Karpas-422 (cell line): ENCODE results near the gene STXBP2. TPM values are rescaled to one million over a fixed set of nuclear protein-coding genes. Genes with fewer than 3 reads are reported as not detected.
A peak's percentile ranks its signal among the peaks of the same experiment; 100 is the strongest.
"Not testable (repeated sequence)": the region's sequence is repeated elsewhere in the genome, so short reads cannot be mapped to it uniquely, and the experiment has no call there.

Source experiments
- DNase-seq: peaks from one replicate; pipeline ENCODE4 v3.0.0-alpha.2; 2015
- H2AFZ ChIP-seq: fragments of 200-600 bp; sonication (generic); 2 replicates; pipeline ENCODE4 v1.6.1; 2014; ENCODE audit warnings: antibody characterized with exemption, low read length, mixed read lengths
- H3K27ac ChIP-seq: fragments of 200-600 bp; sonication (generic); 2 replicates; pipeline ENCODE4 v1.5.1; 2014; ENCODE audit warnings: mild to moderate bottlenecking, low read length, moderate library complexity
- H3K27me3 ChIP-seq: fragments of 200-600 bp; sonication (generic); 2 replicates; pipeline ENCODE4 v1.6.1; 2014; ENCODE audit warnings: low read length, mixed read lengths
- H3K36me3 ChIP-seq: fragments of 200-600 bp; sonication (generic); 2 replicates; pipeline ENCODE4 v1.6.1; 2014; ENCODE audit warnings: low read length, mixed read lengths; ENCODE audit not compliant: insufficient read depth
- H3K4me1 ChIP-seq: fragments of 200-600 bp; sonication (generic); 2 replicates; pipeline ENCODE4 v1.6.1; 2014; ENCODE audit warnings: mild to moderate bottlenecking, low read length, mixed read lengths
- H3K4me2 ChIP-seq: fragments of 200-600 bp; sonication (generic); 2 replicates; pipeline ENCODE4 v1.6.1; 2014; ENCODE audit warnings: low read length, low read depth, mild to moderate bottlenecking; ENCODE audit not compliant: poor library complexity, severe bottlenecking
- H3K4me3 ChIP-seq: fragments of 200-600 bp; sonication (generic); 2 replicates; pipeline ENCODE4 v1.5.1; 2014; ENCODE audit warnings: mild to moderate bottlenecking, antibody characterized with exemption, low read length, mixed read lengths
- H3K79me2 ChIP-seq: fragments of 200-600 bp; sonication (generic); 2 replicates; pipeline ENCODE4 v1.6.1; 2014; ENCODE audit warnings: mild to moderate bottlenecking, low read length, mixed read lengths
- H3K9ac ChIP-seq: fragments of 200-600 bp; sonication (generic); 2 replicates; pipeline ENCODE4 v1.6.0; 2014; ENCODE audit warnings: low read length
- H3K9me2 ChIP-seq: fragments of 200-600 bp; sonication (generic), shearing (Covaris generic); replicated peaks from 2 replicates; pipeline ENCODE4 v1.6.0; 2014; ENCODE audit warnings: mild to moderate bottlenecking, low read length, moderate library complexity; ENCODE audit not compliant: insufficient read depth
- H3K9me3 ChIP-seq: fragments of 300-700, 200-600 bp; sonication (generic); 2 replicates; pipeline ENCODE4 v1.6.1; 2014; ENCODE audit warnings: low read length, mixed read lengths
- H4K20me1 ChIP-seq: fragments of 200-600 bp; sonication (generic); 2 replicates; pipeline ENCODE4 v1.6.1; 2014; ENCODE audit warnings: mild to moderate bottlenecking, antibody characterized with exemption, low read length, low read depth; ENCODE audit not compliant: insufficient read depth
- total RNA-seq: library from RNA; depleted of rRNA; stranded (reverse); fragments of >200 nt; shearing (Covaris generic); gene quantifications from 2 replicates; pipeline ENCODE4 v1.2.3, GENCODE V29; 2014; ENCODE audit warnings: low replicate concordance

The STXBP2 gene
- total RNA-seq, 1 experiment from 2014 or later: 36.5 TPM

DNA sequence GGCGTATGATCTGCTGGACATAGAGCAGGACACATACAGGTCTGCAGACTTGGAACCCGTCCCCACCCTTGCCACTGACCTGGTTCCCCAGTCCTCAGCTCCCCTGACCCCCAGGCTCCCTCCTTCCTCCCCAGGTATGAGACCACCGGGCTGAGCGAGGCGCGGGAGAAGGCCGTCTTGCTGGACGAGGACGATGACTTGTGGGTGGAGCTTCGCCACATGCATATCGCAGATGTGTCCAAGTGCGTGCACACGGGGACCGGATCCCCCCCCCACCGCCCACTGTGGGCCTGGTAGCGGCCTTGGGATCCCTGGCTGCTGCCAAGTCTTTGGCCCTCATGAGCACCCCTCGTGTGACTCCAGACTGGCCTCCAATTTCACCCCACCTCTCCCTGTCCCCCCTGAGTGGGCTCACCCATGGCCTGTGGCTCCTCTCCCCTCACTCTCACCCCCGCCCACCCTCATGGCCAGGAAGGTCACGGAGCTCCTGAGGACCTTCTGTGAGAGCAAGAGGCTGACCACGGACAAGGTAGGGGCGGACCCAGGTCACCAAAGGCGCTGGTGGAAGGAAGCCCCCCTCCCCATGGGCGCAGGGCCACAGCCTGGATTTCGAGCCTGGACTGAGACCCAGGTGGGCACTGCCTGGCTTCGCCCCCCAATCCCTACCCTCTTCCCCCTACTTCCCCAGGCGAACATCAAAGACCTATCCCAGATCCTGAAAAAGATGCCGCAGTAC lies 5.6 kb downstream of the STXBP2 start:
- Histone ChIP-seq H3K4me3 (no peak overlapping the region), H3K9me2 (no peaks in the 10 kb centered on the region), H4K20me1 (no peaks in the 10 kb centered on the region; the same call in 1 of the 2 replicates), H3K36me3 (no peaks in the 10 kb centered on the region; the same call in 1 of the 2 replicates), H3K9ac (no peak overlapping the region), H2AFZ (no peak overlapping the region), H3K4me1 (peaks cover 8% of the 10 kb centered on the region), H3K4me2 (no peak overlapping the region), H3K27ac (no peak overlapping the region), H3K79me2 (peaks cover 16% of the 10 kb centered on the region), H3K9me3 (no peaks in the 10 kb centered on the region), H3K27me3 (no peaks in the 10 kb centered on the region)
- no peak for DNase-seq

DNA sequence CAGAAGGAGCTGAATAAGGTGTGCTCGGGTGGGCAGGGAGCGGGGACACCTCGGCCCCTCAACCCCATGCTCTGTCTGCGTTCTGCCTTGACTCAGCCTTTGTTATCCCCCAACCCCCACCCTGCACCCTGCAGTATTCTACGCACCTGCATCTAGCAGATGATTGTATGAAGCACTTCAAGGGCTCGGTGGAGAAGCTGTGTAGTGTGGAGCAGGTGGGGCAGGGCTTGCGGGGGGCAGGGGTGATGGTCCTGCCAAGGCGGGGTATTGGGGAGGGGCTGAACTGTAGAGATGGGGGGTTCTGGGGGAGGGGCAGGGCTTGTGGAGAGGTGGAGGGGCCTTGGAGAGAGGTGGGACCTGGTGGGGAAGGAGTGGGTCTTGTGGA lies 6.1 kb downstream of the STXBP2 start:
- Histone ChIP-seq H3K27ac (no peak overlapping the region), H3K9ac (no peak overlapping the region), H3K4me3 (no peak overlapping the region), H2AFZ (no peak overlapping the region), H3K79me2 (peaks cover 10% of the 10 kb centered on the region), H3K36me3 (no peaks in the 10 kb centered on the region; the same call in 1 of the 2 replicates), H4K20me1 (no peaks in the 10 kb centered on the region; the same call in 1 of the 2 replicates), H3K9me3 (no peaks in the 10 kb centered on the region), H3K4me1 (peaks cover 2% of the 10 kb centered on the region), H3K27me3 (no peaks in the 10 kb centered on the region), H3K9me2 (no peaks in the 10 kb centered on the region), H3K4me2 (no peak overlapping the region)
- DNase-seq: no peak

DNA sequence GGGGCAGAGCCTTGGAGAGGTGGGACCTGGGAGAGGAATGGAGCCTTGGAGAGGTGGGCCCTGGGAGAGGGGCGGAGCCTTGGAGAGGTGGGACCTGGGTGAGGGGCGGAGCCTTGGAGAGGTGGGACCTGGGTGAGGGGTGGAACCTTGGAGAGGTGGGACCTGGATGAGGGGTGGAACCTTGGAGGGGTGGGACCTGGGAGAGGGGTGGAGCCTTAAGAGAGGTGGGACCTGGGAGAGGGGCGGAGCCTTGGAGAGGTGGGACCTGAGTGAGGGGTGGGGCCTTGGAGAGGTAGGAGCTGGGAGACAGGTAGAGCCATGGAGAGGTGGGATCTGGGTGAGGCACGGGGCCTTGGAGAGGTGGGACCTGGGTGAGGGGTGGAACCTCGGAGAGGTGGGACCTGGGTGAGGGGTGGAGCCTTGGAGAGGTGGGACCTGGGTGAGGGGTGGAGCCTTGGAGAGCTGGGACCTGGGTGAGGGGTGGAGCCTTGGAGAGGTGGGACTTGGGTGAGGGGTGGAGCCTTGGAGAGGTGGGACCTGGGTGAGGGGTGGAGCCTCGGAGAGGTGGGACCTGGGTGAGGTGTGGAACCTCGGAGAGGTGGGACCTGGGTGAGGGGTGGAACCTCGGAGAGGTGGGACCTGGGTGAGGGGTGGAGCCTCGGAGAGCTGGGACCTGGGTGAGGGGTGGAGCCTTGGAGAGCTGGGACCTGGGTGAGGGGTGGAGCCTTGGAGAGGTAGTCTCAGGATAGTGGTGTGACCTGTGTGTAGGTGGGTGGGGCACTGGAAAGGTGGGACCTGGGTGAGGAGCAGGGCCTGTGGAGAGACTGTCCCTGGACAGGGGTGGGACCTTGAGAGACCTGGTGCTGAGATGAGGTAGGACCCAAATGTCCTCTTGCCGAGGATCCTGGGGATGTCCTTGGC lies 7.0 kb downstream of the STXBP2 start:
- H3K27me3 ChIP-seq, H4K20me1 ChIP-seq, H3K9me2 ChIP-seq, H3K36me3 ChIP-seq, H3K4me1 ChIP-seq, H3K4me3 ChIP-seq, H3K79me2 ChIP-seq, H3K9me3 ChIP-seq, H2AFZ ChIP-seq, H3K27ac ChIP-seq, H3K9ac ChIP-seq, H3K4me2 ChIP-seq: not testable (repeated sequence)
- DNase-seq: peak; percentile 90

DNA sequence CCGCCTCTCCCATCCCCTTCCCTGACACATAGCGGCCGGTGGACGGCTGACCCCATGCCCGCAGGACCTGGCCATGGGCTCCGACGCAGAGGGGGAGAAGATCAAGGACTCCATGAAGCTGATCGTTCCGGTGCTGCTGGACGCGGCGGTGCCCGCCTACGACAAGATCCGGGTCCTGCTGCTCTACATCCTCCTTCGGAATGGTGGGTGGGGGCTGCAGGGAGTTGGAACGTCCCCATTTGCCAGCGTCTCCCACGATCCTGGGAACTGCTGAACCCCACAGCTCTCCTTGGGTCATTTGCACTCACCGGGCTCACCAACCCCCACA lies 7.6 kb downstream of the STXBP2 start:
- DNase-seq: no peak
- no peaks in the 10 kb centered on the region for H3K9me2 ChIP-seq

DNA sequence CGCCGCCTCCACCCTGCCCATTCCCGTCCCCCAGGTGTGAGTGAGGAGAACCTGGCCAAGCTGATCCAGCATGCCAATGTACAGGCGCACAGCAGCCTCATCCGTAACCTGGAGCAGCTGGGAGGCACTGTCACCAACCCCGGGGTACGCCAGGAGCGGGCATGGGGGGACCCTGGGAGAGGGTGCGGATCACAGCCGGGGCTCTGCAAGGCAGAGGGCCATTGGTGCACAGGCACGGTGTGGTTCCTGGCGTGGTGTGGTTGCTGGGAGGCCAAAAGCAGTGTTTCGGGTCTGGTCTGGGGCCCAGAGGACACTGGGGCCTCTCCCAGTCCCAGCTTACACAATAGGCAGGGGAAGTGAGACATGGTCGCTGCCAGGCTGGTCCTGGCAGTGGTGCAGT lies 8.3 kb downstream of the STXBP2 start:
- no peak overlapping the region for H3K9ac ChIP-seq
- no peak overlapping the region for H3K27ac ChIP-seq
- H3K4me3 ChIP-seq: no peak overlapping the region
- H2AFZ ChIP-seq: no peak overlapping the region
- no peaks in the 10 kb centered on the region for H3K4me1 ChIP-seq
- H3K4me2 ChIP-seq: no peak overlapping the region
- H3K79me2 ChIP-seq: no peaks in the 10 kb centered on the region
- no peaks in the 10 kb centered on the region; the same call in 1 of the 2 replicates for H4K20me1 ChIP-seq
- no peak for DNase-seq
- no peaks in the 10 kb centered on the region for H3K9me2 ChIP-seq
- no peaks in the 10 kb centered on the region for H3K27me3 ChIP-seq
- no peaks in the 10 kb centered on the region; the same call in 1 of the 2 replicates for H3K36me3 ChIP-seq
- no peaks in the 10 kb centered on the region for H3K9me3 ChIP-seq

More for the DNA sequence above, 7.6 kb downstream of the STXBP2 start:
- Histone ChIP-seq H3K79me2 (no peaks in the 10 kb centered on the region), H2AFZ (no peak overlapping the region), H3K27ac (no peak overlapping the region), H3K4me3 (no peak overlapping the region), H3K4me2 (no peak overlapping the region), H3K9me3 (no peaks in the 10 kb centered on the region), H4K20me1 (no peaks in the 10 kb centered on the region; the same call in 1 of the 2 replicates), H3K9ac (no peak overlapping the region), H3K4me1 (no peaks in the 10 kb centered on the region), H3K36me3 (no peaks in the 10 kb centered on the region; the same call in 1 of the 2 replicates), H3K27me3 (no peaks in the 10 kb centered on the region)

DNA sequence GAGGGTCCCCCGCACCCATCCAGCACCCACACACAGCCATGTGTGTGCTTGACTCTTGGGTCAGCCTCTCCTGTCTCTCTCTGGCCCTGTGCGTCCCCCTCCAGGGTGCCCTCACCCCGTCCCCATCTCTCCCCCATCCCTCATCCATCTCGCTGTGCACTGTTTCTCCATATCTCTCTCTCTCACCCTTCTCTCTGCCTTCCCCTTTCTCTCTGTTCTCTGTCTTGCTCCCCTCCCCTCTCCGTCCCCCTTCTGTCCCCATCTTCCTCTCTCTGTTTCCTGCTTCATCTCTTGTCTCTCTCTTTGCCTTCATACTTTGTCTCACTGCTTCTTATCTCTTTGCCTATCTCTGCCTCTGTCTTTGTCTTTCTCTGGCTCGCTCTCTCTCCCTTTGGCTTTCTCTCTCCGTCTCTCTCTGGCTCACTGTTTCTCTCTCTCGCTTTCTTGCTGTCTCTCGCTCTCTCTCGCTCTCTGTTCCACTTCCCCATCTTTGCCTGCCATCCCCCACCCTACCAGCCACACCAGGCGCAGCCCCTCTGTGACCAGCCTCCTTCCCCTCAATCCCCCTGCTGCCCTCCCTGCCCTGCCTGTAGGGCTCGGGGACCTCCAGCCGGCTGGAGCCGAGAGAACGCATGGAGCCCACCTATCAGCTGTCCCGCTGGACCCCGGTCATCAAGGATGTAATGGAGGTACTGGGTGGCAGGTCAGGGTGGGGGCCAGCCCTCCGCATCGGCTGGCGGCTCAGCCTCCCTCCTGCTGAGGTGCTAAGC lies 8.9 kb downstream of the STXBP2 start:
- Histone ChIP-seq H3K79me2 (no peaks in the 10 kb centered on the region), H3K4me3 (no peak overlapping the region), H2AFZ (no peak overlapping the region), H3K4me2 (no peak overlapping the region), H3K36me3 (no peaks in the 10 kb centered on the region; the same call in 1 of the 2 replicates), H3K27me3 (no peaks in the 10 kb centered on the region), H3K4me1 (no peaks in the 10 kb centered on the region), H3K27ac (no peak overlapping the region), H4K20me1 (no peaks in the 10 kb centered on the region; the same call in 1 of the 2 replicates), H3K9me2 (no peaks in the 10 kb centered on the region), H3K9me3 (no peaks in the 10 kb centered on the region), H3K9ac (no peak overlapping the region)
- DNase-seq: no peak

DNA sequence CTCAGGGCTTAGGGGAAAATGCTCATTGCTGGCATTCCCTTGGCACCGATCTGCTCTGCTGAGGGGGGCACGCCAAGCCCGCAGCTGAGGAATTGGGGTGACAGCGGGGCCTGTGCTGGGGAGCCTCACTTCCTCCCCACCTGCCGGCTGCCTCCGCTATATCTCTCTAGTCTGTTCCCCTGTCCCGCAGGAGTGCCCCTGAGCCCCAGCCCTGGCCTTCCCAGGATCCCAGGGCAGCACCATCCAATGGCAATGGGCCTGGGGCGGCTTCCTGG lies 9.5 kb downstream of the STXBP2 start:
- Histone ChIP-seq H3K36me3 (no peaks in the 10 kb centered on the region; the same call in 1 of the 2 replicates), H3K27ac (no peak overlapping the region), H3K4me2 (no peak overlapping the region), H3K9ac (no peak overlapping the region), H3K27me3 (no peaks in the 10 kb centered on the region), H3K4me1 (no peaks in the 10 kb centered on the region), H3K9me2 (no peaks in the 10 kb centered on the region), H3K79me2 (no peaks in the 10 kb centered on the region), H3K9me3 (no peaks in the 10 kb centered on the region), H2AFZ (no peak overlapping the region), H4K20me1 (no peaks in the 10 kb centered on the region; the same call in 1 of the 2 replicates), H3K4me3 (no peak overlapping the region)
- DNase-seq: no peak

DNA sequence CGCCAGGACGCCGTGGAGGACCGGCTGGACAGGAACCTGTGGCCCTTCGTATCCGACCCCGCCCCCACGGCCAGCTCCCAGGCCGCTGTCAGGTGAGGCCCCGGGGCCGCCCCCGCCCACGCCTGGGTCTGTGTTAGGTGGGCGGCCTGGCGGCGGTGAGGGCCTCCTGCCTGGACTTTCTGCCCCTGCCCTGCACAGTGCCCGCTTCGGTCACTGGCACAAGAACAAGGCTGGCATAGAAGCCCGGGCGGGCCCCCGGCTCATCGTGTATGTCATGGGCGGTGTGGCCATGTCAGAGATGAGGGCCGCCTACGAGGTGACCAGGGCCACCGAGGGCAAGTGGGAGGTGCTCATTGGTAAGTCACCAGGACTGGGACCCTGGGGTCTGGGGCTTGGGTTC lies 10.2 kb downstream of the STXBP2 start:
- H3K36me3 ChIP-seq: no peaks in the 10 kb centered on the region; the same call in 1 of the 2 replicates
- no peak overlapping the region for H2AFZ ChIP-seq
- no peaks in the 10 kb centered on the region for H3K9me3 ChIP-seq
- no peak overlapping the region for H3K4me2 ChIP-seq
- peaks cover 2% of the 10 kb centered on the region for H3K4me1 ChIP-seq
- H3K79me2 ChIP-seq: no peaks in the 10 kb centered on the region
- H3K9me2 ChIP-seq: no peaks in the 10 kb centered on the region
- H3K27ac ChIP-seq: no peak overlapping the region
- no peaks in the 10 kb centered on the region for H3K27me3 ChIP-seq
- H3K9ac ChIP-seq: no peak overlapping the region
- no peak overlapping the region for H3K4me3 ChIP-seq
- no peak for DNase-seq
- H4K20me1 ChIP-seq: no peaks in the 10 kb centered on the region; the same call in 1 of the 2 replicates
